Cerebellar cortex (tissue), 1 donor: Measurements from ENCODE around the gene SPR.
A peak's percentile ranks its signal among the peaks of the same experiment; 100 is the strongest.

Experiments used
- DNase-seq: peaks from one replicate; pipeline ENCODE4 v3.0.0-alpha.2; 2015; ENCODE audit warnings: low spot score

The SPR gene

GRCh38 chr2:72887032-72887739, at the start of gene SPR:
TSS of gene SPR (plus strand) at chr2:72887408. CDS start at chr2:72887433, 25 bp downstream.
- peak; percentile 41 for DNase-seq

GRCh38 chr2:72840066-72840465, 47.1 kb upstream of the SPR start:
- DNase-seq, result no peak

DNA sequence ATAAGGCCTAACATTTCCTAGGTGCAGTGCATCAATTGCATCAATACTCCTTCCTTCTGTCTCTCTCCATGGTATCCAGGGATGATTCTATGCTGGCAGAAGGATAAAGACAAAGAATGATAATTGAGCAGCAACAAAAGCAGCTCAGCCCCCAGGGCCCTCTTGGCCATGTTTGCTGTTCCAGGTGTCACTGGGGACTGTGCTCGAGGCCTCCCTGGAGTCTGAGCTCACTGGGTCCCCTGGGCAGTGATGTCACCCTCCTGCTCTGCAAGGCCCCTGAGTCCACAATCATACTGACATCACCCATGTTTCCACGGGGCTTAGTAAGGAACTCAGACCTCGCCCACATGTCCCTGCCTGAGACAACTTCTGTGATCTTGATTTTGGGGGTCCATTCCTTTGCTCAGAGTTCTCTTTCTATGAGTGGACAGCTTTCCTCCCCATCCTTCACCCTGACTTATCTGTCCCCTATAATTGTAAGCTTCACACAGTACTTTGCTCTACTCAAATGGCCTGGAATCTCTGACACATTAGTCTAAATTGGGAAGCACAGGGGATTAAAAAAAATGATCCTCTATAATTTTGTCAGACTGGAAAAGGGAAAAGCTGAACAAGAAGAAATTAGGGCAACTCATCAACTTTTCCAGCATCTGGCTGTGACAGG, 45.6 kb upstream of the SPR start:
- DNase-seq, result no peak

GRCh38 chr2:72843301-72843700, 43.9 kb upstream of the SPR start:
- DNase-seq, result no peak

- no peak for DNase-seq
Observed at GRCh38 chr2:72846171-72847095, 40.8 kb upstream of the SPR start.

DNA sequence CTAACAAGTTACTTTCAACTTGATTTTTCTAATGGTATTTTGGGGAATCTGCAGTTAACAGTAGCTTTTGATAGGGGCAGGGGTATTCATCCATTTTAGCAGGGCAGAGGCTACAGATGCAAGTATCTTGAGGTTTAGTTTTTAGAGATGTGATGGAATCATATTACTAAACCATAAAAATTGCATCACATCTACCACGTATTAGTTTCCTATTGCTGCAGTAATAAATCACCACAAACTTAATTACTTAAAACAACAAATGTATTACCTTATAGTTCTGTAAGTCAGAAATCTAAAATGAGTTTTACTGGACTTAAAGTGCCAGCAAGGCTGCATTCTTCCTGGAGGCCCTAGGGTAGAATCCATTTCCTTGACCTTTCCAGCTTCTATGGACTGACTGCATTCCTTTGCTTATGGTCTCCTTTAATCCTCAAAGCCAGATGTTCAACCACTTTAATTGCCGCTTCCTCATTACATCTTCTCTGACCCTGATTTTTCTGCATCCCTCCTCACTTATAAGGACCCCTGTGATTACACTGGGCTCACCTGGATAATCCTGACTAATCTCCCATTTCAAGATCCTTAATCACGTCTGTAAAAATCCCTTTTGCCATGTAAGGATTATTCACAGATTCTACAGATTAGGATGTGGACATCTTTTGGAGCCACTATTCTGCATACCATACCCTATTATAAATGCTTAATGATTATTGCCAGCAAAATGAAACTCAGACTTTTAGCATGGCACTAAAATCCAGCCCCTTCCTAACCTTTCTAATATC, 39.5 kb upstream of the SPR start:
- no peak for DNase-seq

GRCh38 chr2:72848436-72849137, 38.6 kb upstream of the SPR start:
- peak; percentile 22 for DNase-seq

DNA sequence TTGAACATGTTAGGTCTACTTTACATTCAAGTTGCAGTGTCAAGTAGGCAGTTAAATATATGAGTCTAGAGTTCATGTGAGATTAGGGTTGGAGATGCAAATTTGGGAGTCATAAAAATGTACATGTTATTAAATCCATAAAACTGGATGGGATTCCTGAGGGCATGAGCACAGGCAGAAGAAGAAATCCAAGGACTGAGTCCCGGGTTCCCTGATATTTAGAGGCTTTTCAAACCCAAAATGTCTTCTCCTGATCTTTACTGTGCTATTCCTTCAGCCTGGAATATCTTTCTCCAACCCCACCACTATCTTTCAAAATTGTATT, 38.1 kb upstream of the SPR start:
- DNase-seq, result no peak

DNA sequence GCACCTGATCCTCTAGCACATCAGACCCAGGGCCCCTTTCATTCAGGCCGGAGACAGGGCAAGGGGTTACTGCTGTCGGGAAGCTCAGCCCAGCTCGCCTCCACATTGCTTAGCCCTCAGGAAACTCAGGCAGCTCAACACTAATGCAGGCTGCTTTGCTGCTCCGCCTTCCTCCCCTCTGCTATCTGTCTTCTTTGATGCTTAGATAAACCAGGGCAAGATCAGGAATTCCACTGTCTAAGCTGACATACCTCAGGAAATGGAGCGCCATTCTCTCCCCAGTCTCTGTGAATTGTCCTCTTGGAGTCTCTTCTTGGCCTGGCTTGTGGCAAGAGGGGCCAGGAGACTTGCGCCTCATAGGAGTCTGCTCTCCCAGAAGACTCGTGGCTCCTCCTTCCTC, 35.9 kb upstream of the SPR start:
- no peak for DNase-seq

DNA sequence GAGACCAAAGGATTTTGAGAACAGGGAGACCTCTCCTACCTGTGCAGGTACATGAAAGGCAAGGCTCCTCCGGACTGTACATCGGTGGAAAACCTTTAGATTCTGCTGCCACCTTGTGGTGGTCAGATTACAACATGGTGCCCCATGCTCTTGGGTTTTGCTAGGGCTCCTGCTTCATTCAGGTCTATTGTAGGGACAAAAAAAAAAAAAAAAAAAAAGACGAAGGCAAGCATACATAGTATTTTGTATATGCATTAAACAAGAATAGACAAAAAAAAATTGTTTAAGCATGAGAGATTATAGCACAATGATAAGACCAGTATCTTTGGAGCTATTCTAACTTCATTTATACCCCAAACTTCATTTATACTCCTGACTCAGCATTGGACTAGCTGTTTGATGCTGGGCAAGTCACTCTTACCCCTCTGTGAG, 27.4 kb upstream of the SPR start:
- peak; percentile 86 for DNase-seq

DNA sequence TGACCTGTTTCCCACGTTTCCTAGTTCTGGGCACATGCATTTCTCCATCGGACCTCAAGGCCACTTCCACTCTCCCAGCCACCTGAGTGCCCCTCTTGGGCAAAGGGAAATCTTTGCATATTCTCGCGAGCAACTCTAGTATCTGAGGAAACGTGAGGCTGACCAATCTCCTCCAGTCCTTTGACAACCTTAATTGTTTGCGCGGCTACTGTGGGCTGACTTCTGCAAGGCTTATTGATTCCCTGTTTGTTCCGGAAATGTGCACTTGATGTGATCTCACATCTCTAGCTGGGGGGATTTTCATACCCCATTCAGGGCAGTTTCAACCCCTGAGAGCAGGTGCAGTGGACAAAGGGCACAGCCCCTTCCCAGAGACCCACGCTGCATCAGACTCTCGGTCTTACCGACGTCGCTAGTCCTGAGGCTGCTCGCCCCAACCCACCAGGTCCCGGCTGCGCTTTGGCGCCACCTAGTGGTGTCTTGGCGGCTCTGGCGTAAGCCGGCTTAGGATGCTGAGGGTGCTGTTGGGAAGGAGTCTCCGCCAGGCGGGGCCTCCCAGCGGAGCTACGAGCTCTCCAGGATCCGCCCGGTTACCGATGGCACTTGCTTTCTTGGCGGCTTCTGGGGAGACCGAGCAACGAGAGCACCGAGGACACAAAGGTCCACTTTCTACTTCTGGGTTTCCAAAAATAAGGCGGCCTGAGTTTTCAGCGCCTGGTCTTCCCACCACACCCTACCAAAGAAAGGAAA, 24.8 kb upstream of the SPR start:
- DNase-seq, result peak; percentile 92

DNA sequence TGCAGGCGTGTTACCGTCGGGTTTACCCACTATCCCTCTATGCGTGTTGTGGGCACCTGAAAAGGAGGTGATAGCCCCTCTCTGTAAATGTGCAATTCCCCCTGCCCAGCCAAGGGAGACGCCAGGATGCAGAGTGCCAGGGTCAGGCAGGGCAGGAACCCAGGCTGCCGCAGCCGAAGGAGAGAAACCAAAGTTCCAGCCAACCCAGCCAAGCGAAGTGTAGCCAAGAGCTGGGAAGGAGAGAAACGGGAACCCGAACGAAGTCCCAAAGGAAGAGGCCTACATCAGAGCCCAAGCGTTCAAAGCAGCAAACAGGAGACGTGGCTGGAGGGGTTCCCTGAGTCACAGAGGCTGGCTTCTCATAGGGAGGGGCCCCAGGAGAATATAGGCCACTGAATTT, 24.2 kb upstream of the SPR start:
- no peak for DNase-seq

GRCh38 chr2:72864500-72864899, 22.7 kb upstream of the SPR start:
- no peak for DNase-seq

GRCh38 chr2:72871060-72871459, 16.1 kb upstream of the SPR start:
- no peak for DNase-seq

GRCh38 chr2:72871880-72872279, 15.3 kb upstream of the SPR start:
- no peak for DNase-seq

DNA sequence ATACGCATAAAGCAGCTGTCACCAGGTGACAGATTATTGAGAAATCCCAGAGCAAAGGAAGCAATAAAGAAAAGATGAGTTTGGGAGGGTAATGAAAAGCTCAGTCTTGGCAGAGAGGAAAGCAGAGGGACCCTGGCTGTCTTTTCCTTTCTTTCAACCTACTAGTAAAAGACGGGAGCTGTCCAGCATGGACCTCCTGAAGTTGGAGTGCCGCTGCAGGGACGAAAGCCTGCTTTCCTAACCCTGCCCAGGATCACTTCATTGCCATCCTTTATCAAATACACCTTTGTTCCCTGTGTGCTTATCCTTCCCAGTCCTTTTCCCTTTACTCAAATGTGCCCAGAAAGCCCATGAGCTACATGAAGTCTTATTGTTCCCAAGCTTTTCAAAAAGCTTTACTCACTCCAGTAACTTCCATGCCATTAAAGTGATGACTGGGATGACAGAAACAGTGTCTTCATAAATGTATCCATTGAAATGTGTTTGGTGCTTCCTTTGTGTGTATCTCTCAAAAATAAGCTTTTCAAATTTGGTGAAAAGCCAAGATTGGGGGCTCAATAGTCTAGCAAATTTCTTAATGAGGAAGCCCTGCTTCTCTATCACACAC, 3.7 kb upstream of the SPR start:
- DNase-seq, result no peak

- DNase-seq, result no peak
Observed at GRCh38 chr2:72886505-72887031, 640 bp upstream of the SPR start.

DNA sequence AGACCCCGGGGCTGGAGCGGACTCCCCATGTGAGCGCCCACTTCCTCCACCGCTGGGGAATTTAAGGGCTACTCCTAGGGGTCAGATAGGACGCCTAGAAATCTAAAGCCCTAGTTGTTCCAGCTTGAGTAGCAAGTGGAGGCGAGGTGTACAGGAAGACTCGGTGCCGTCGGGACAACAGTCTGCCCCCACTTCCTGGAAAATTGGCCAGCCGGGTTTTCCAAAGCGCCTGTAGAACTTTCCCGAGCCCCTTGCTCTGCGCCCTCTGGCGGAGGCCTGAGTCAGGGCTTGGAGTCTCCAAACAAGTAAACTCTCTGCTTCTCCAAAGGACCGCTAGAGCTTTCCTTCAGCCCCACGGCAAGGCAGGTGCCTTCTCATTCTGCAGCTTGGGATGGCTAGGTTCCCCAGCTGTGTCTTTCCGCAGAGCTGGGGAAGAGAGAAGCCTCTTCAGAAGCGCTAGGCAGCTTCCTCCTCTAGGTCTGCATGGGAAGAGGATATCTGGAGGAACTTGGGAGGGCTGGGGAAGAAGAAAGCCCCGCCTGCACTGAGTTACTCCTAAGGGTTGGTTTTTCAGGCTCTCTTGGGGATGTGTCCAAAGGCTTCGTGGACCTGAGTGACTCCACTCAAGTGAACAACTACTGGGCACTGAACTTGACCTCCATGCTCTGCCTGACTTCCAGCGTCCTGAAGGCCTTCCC, 681 bp downstream of the SPR start:
- DNase-seq, result peak; percentile 92

DNA sequence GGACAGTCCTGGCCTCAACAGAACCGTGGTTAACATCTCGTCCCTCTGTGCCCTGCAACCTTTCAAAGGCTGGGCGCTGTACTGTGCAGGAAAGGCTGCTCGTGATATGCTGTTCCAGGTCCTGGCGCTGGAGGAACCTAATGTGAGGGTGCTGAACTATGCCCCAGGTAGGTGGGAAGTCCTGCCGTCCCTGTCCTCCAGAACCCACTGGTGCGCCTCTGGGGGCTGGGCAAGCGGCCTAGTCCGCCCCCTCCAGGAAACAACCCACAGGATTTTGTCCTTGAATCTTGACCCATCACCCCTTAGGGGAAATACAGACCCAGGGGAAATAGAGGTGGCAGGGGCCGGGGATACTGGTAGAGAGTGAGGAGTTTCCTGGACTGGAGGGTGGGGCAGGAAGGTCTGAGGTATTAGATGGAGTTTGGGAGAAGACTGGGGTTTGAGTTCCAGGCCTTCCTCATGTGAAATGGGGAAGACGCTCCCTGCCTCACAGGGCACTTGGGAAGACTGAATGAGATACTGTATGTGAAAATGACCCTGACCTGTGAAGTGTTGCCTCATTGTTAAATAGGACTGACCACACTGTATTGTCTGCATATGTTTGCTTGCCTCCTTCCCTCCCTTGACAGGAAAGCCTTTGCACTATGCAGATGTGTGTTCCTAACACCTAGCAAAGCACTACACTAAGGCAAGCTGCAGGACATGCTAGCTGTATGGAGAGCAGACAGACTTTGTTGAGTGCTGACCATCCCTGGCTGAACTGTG, 1.4 kb downstream of the SPR start:
- DNase-seq, result no peak
